PC-9 (cell line): ENCODE results near the gene NDUFA9. TPM values are rescaled to one million over a fixed set of nuclear protein-coding genes. Genes with fewer than 3 reads are reported as not detected.

ENCODE experiments used
- BruUV-seq: library from RNA; stranded (reverse); fragments of 400-500 nt; replicated peaks from 2 replicates; lab custom pipeline; 2021; lab: Mats Ljungman, UMichigan
- CTCF ChIA-PET: fragments of 300-600 bp; sonication (Branson Sonifier 250); formaldehyde crosslinking; loops from one replicate; lab custom pipeline; 2022; ENCODE audit warnings: antibody characterized with exemption; lab: Charles Lee
- POLR2A ChIA-PET: fragments of 300-600 bp; sonication (Branson Sonifier 250); formaldehyde crosslinking; loops from one replicate; lab custom pipeline; 2022; ENCODE audit warnings: antibody characterized with exemption; ENCODE audit not compliant: unreplicated experiment; lab: Charles Lee
- DNase-seq, 2 experiments: peaks; one replicate each; pipeline versions ENCODE4 v3.0.0 to v3.0.0-alpha.2; 2015 to 2022; ENCODE audit warnings: mixed read lengths in 1 of 2
- H2AFZ ChIP-seq: fragments of 200-600 bp; sonication (generic); 2 replicates; pipeline ENCODE4 v1.8.1; 2017; ENCODE audit warnings: antibody characterized with exemption
- H3F3A ChIP-seq: fragments of 200-600 bp; sonication (generic); 2 replicates; pipeline ENCODE4 v1.8.1; 2017; ENCODE audit warnings: antibody characterized with exemption, mild to moderate bottlenecking, low read depth; ENCODE audit not compliant: insufficient read depth
- H3K27ac ChIP-seq: fragments of 200-600 bp; sonication (generic); 2 replicates; pipeline ENCODE4 v1.6.1; 2016; ENCODE audit warnings: mixed run types
- H3K27me3 ChIP-seq: fragments of 200-600 bp; sonication (generic); 2 replicates; pipeline ENCODE4 v1.6.1; 2016; ENCODE audit warnings: low read depth, mixed run types; ENCODE audit not compliant: insufficient read depth
- H3K36me3 ChIP-seq: fragments of 200-600 bp; sonication (generic); 2 replicates; pipeline ENCODE4 v1.6.1; 2016; ENCODE audit warnings: low read depth, mixed run types
- H3K4me1 ChIP-seq: fragments of 200-600 bp; sonication (generic); replicated peaks from 2 replicates; pipeline ENCODE4 v1.6.1; 2016; ENCODE audit warnings: mixed run types; ENCODE audit not compliant: insufficient read depth
- H3K4me2 ChIP-seq: fragments of 200-600 bp; sonication (generic); 2 replicates; pipeline ENCODE4 v1.6.1; 2017; ENCODE audit warnings: mixed run types
- H3K4me3 ChIP-seq: fragments of 200-600 bp; sonication (generic); 2 replicates; pipeline ENCODE4 v1.6.1; 2016; ENCODE audit warnings: mixed run types
- H3K79me2 ChIP-seq: fragments of 200-600 bp; sonication (generic); 2 replicates; pipeline ENCODE4 v1.6.1; 2017; ENCODE audit warnings: low read depth, mixed run types
- H3K9me2 ChIP-seq: fragments of 200-600 bp; sonication (generic); 2 replicates; pipeline ENCODE4 v1.8.1; 2017; ENCODE audit warnings: mild to moderate bottlenecking; ENCODE audit not compliant: insufficient read depth
- H3K9me3 ChIP-seq: fragments of 200-600 bp; sonication (generic); 2 replicates; pipeline ENCODE4 v1.8.1; 2016; ENCODE audit warnings: low read depth; ENCODE audit not compliant: insufficient read depth
- H4K20me1 ChIP-seq: fragments of 200-600 bp; sonication (generic); 2 replicates; pipeline ENCODE4 v1.8.1; 2017; ENCODE audit not compliant: insufficient read depth
- EZH2 ChIP-seq: fragments of 200-600 bp; sonication (generic); IDR thresholded peaks from 2 replicates; pipeline ENCODE4 v1.8.0; 2017; ENCODE audit warnings: antibody characterized with exemption, low read depth
- intact Hi-C: fragments of 100-400 bp; cut with micrococcal nuclease; formaldehyde crosslinking; loops from one replicate; pipeline ENCODE4 v1.10.0; 2022; ENCODE audit not compliant: unreplicated experiment
- total RNA-seq: library from RNA; stranded (reverse); gene quantifications from 2 replicates; pipeline ENCODE4 v1.2.3, GENCODE V29; 2021
- TF ChIP-seq, protein P1 (sequence below): fragments of 200-600 bp; sonication (generic); conservative IDR thresholded peaks from 2 replicates; pipeline ENCODE4 v1.6.1; 2017; ENCODE audit warnings: mixed run types, antibody characterized with exemption, mild to moderate bottlenecking, moderate library complexity

The NDUFA9 gene
- total RNA-seq, 1 experiment from 2014 or later: 192 TPM

DNA sequence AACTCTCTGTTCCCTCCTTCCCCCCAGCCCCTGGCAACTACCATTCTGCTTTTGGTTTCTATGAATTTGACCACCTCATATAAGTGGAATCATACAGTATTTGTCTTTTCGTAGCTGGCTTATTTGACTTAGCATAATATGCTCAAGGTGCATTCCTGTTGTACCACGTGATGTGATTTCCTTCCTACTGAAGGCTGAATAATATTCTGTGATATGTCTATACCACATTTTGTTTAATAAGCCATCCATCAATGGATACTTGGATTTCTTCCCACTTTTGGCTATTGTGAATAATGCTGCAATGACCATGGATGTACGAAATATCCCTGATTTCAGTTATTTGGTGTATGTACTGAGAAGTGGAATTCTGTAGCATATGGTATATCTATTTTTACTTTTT lies 16.3 kb downstream of the NDUFA9 start:
- no peak for DNase-seq
- no peaks in the 10 kb centered on the region for H3F3A ChIP-seq
- H3K4me3 ChIP-seq: no peak overlapping the region
- TF ChIP-seq EZH2: no peak
- TF ChIP-seq, protein P1, sequence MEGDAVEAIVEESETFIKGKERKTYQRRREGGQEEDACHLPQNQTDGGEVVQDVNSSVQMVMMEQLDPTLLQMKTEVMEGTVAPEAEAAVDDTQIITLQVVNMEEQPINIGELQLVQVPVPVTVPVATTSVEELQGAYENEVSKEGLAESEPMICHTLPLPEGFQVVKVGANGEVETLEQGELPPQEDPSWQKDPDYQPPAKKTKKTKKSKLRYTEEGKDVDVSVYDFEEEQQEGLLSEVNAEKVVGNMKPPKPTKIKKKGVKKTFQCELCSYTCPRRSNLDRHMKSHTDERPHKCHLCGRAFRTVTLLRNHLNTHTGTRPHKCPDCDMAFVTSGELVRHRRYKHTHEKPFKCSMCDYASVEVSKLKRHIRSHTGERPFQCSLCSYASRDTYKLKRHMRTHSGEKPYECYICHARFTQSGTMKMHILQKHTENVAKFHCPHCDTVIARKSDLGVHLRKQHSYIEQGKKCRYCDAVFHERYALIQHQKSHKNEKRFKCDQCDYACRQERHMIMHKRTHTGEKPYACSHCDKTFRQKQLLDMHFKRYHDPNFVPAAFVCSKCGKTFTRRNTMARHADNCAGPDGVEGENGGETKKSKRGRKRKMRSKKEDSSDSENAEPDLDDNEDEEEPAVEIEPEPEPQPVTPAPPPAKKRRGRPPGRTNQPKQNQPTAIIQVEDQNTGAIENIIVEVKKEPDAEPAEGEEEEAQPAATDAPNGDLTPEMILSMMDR: no peak
- H3K4me2 ChIP-seq: no peak overlapping the region
- no TSS peak for BruUV-seq
- no peaks in the 10 kb centered on the region for H4K20me1 ChIP-seq
- peaks cover 51% of the 10 kb centered on the region for H3K36me3 ChIP-seq
- no peaks in the 10 kb centered on the region for H3K27me3 ChIP-seq
- H3K79me2 ChIP-seq: no peaks in the 10 kb centered on the region
- H3K9me3 ChIP-seq: no peaks in the 10 kb centered on the region
- ChIA-PET POLR2A (no interaction called here), CTCF (no interaction called here)
- H3K9me2 ChIP-seq: no peaks in the 10 kb centered on the region
- no peak overlapping the region for H2AFZ ChIP-seq
- intact Hi-C loops: no loop called here
- no peak overlapping the region for H3K27ac ChIP-seq
- no peaks in the 10 kb centered on the region for H3K4me1 ChIP-seq

DNA sequence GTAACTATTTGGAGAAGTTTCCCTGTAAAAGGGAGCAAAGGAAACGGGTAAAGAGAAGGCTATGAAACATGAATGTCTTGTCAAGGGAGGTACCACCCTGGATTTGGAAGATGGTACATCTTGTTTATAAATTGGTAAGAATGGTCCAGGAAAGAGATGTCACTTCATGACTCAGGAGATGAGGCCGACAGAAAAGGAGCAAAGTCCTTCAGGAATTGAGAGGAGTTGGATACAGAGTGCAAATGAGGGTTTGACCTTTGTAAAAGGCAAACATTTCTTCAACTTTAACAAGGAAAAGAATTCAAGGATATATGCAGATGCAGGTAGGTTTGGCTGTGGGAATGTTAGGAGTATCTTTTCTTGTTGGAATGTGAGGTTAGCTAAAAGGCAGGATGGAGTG lies 30.8 kb downstream of the NDUFA9 start:
- no peak for TF ChIP-seq EZH2
- TF ChIP-seq, protein P1: no peak
- no peaks in the 10 kb centered on the region for H3K4me1 ChIP-seq

DNA sequence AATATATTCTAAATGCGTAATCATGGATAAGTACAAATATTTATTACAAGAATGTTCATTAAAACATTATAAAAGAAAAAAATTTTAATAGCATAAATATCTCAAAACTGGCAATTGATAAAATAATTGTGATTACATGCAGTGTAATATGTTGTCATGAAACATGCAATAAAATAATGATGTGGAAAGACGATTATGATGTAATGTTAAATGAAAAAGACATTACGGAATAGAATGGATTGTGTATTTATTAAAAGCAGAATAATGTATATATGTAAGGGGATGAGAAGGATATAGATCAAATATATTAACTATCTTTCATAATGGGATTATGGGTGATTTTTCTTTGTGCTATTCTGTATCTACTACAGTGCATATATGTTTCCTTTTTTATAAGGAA lies 32.8 kb downstream of the NDUFA9 start:
- H3K4me2 ChIP-seq: no peak overlapping the region
- H3K27ac ChIP-seq: no peak overlapping the region
- no peaks in the 10 kb centered on the region for H3K27me3 ChIP-seq
- no peak overlapping the region for H3K4me3 ChIP-seq
- H3K36me3 ChIP-seq: peaks cover 14% of the 10 kb centered on the region
- no peaks in the 10 kb centered on the region for H3F3A ChIP-seq
- H3K79me2 ChIP-seq: no peaks in the 10 kb centered on the region
- H2AFZ ChIP-seq: no peak overlapping the region
- no TSS peak for BruUV-seq
- TF ChIP-seq EZH2: no peak
- TF ChIP-seq, protein P1: no peak
- no peaks in the 10 kb centered on the region for H3K9me3 ChIP-seq
- H3K9me2 ChIP-seq: no peaks in the 10 kb centered on the region
- POLR2A ChIA-PET: no interaction called here
- H4K20me1 ChIP-seq: no peaks in the 10 kb centered on the region; the same call in 1 of the 2 replicates
- H3K4me1 ChIP-seq: no peaks in the 10 kb centered on the region
- DNase-seq: no peak
- CTCF ChIA-PET: no interaction called here
- intact Hi-C loops: no loop called here

More for the DNA sequence above, 30.8 kb downstream of the NDUFA9 start:
- no TSS peak for BruUV-seq
- H3K4me2 ChIP-seq: no peak overlapping the region
- H3K79me2 ChIP-seq: no peaks in the 10 kb centered on the region
- intact Hi-C loops: no loop called here
- H3K4me3 ChIP-seq: no peak overlapping the region
- ChIA-PET POLR2A (no interaction called here), CTCF (no interaction called here)
- H3K27ac ChIP-seq: no peak overlapping the region
- no peaks in the 10 kb centered on the region for H3K27me3 ChIP-seq
- no peaks in the 10 kb centered on the region for H3F3A ChIP-seq
- no peaks in the 10 kb centered on the region for H4K20me1 ChIP-seq
- H2AFZ ChIP-seq: no peak overlapping the region
- no peaks in the 10 kb centered on the region for H3K9me3 ChIP-seq
- DNase-seq: no peak
- 0 out of 2 replicates have a peak, but pooled peaks cover 6% of the 10 kb centered on the region for H3K36me3 ChIP-seq
- H3K9me2 ChIP-seq: no peaks in the 10 kb centered on the region
